H1 (cell line): ENCODE results near the gene HMOX2. TPM values are rescaled to one million over a fixed set of nuclear protein-coding genes. Genes with fewer than 3 reads are reported as not detected.

Source experiments
- CTCF ChIA-PET: fragments of 300-600 bp; sonication (Branson Sonifier 250); formaldehyde crosslinking; loops from one replicate; lab custom pipeline; 2021; ENCODE audit not compliant: partially characterized antibody; lab: Charles Lee
- POLR2A ChIA-PET: fragments of 300-600 bp; sonication (Branson Sonifier 250); formaldehyde crosslinking; loops from one replicate; lab custom pipeline; 2021; ENCODE audit warnings: inconsistent platforms; ENCODE audit not compliant: partially characterized antibody; lab: Charles Lee
- DNase-seq, 2 experiments: peaks; one replicate each; pipeline versions ENCODE4 v3.0.0 to v3.0.0-alpha.2; 2010 to 2022; ENCODE audit warnings: low spot score in 2 of 2, low read depth in 1 of 2, mixed read lengths in 1 of 2
- FAIRE-seq: peaks from 2 replicates; lab custom pipeline; 2011; peaks lifted over from hg19 to GRCh38; lab: Jason Lieb, UNC
- H2AFZ ChIP-seq: 2 replicates; pipeline ENCODE4 v1.8.1; 2012; ENCODE audit warnings: low read length, inconsistent platforms
- H2AK5ac ChIP-seq: 2 replicates; pipeline ENCODE4 v1.6.1; 2013; ENCODE audit warnings: low read depth, low read length
- H2BK120ac ChIP-seq: replicated peaks from 2 replicates; pipeline ENCODE3; 2013; ENCODE audit warnings: low read depth, low read length, inconsistent platforms
- H2BK12ac ChIP-seq: 2 replicates; pipeline ENCODE4 v1.6.1; 2013; ENCODE audit warnings: low read depth, low read length
- H2BK15ac ChIP-seq: 2 replicates; pipeline ENCODE4 v1.6.1; 2013; ENCODE audit warnings: low read length
- H2BK20ac ChIP-seq: 2 replicates; pipeline ENCODE4 v1.6.1; 2013; ENCODE audit warnings: low read length
- H2BK5ac ChIP-seq: 2 replicates; pipeline ENCODE4 v1.6.1; 2013; ENCODE audit warnings: low read depth, low read length
- H3K14ac ChIP-seq: 2 replicates; pipeline ENCODE4 v1.6.1; 2013; ENCODE audit warnings: inconsistent platforms; ENCODE audit not compliant: insufficient read length
- H3K18ac ChIP-seq: 2 replicates; pipeline ENCODE4 v1.6.1; 2013; ENCODE audit warnings: low read length; ENCODE audit errors: extremely low read depth
- H3K23ac ChIP-seq: 2 replicates; pipeline ENCODE4 v1.6.1; 2013; ENCODE audit warnings: inconsistent platforms; ENCODE audit not compliant: insufficient read length
- H3K23me2 ChIP-seq: 2 replicates; pipeline ENCODE4 v1.6.1; 2013; ENCODE audit warnings: low read depth, low read length
- H3K27ac ChIP-seq: 2 replicates; pipeline ENCODE4 v1.6.1; 2011; ENCODE audit warnings: low read depth, low read length, inconsistent platforms
- H3K27me3 ChIP-seq, 4 experiments: replicated peaks in 1 of 4; 1 replicate in 1 of 4; 2 replicates in 3 of 4; pipeline versions ENCODE4 v1.6.1 to v1.8.1; 2011 to 2013; ENCODE audit warnings: low read length in 3 of 4, mild to moderate bottlenecking in 3 of 4, inconsistent platforms in 2 of 4, mixed read lengths in 2 of 4, moderate library complexity in 1 of 4; ENCODE audit not compliant: control insufficient read depth in 3 of 4, insufficient read depth in 3 of 4; ENCODE audit errors: extremely low read depth in 1 of 4
- H3K36me3 ChIP-seq, 4 experiments: 2 replicates each; pipeline versions ENCODE4 v1.6.1 to v1.8.1; 2011 to 2013; ENCODE audit warnings: mild to moderate bottlenecking in 4 of 4, low read length in 3 of 4, moderate library complexity in 2 of 4, control low read depth in 1 of 4, inconsistent platforms in 1 of 4; ENCODE audit not compliant: insufficient read depth in 4 of 4, control insufficient read depth in 2 of 4
- H3K4ac ChIP-seq: replicated peaks from 2 replicates; pipeline ENCODE3; 2013; ENCODE audit warnings: low read length, low read depth, mixed read lengths, inconsistent platforms; ENCODE audit not compliant: insufficient read length
- H3K4me1 ChIP-seq, 4 experiments: replicated peaks in 1 of 4; 1 replicate in 1 of 4; 2 replicates in 3 of 4; pipeline versions ENCODE4 v1.6.1 to v1.8.1; 2011 to 2013; ENCODE audit warnings: low read length in 3 of 4, inconsistent platforms in 2 of 4, mixed read lengths in 1 of 4; ENCODE audit not compliant: insufficient read depth in 4 of 4, control insufficient read depth in 3 of 4
- H3K4me2 ChIP-seq, 2 experiments: 2 replicates each; pipeline versions ENCODE4 v1.6.1 to v1.8.1; 2011 to 2013; ENCODE audit warnings: low read depth in 2 of 2, low read length in 2 of 2, control low read depth in 1 of 2, inconsistent platforms in 1 of 2, mild to moderate bottlenecking in 1 of 2; ENCODE audit not compliant: insufficient read depth in 1 of 2
- H3K4me3 ChIP-seq, 4 experiments: fragments of 200-600, 300-600 bp in 1 of 4; sonication (generic), shearing (Covaris generic), sonication (Bioruptor Twin) in 1 of 4; 2 replicates each; pipeline versions ENCODE4 v1.5.1 to v1.8.1; 2011 to 2016; ENCODE audit warnings: low read length in 4 of 4, low read depth in 3 of 4, control low read depth in 2 of 4, inconsistent platforms in 2 of 4, mild to moderate bottlenecking in 2 of 4, mixed read lengths in 1 of 4, moderate library complexity in 1 of 4; ENCODE audit not compliant: insufficient read depth in 2 of 4; ENCODE audit errors: extremely low read depth in 1 of 4
- H3K56ac ChIP-seq: replicated peaks from 2 replicates; pipeline ENCODE3; 2013; ENCODE audit warnings: low read depth, mild to moderate bottlenecking, mixed read lengths, low read length, inconsistent platforms; ENCODE audit not compliant: insufficient read length
- H3K79me1 ChIP-seq: 2 replicates; pipeline ENCODE4 v1.6.1; 2013; ENCODE audit warnings: low read depth, low read length, control low read depth
- H3K79me2 ChIP-seq, 2 experiments: 2 replicates each; pipeline versions ENCODE4 v1.6.1 to v1.8.1; 2012 to 2013; ENCODE audit warnings: low read length in 2 of 2, mild to moderate bottlenecking in 2 of 2, inconsistent platforms in 1 of 2; ENCODE audit not compliant: insufficient read depth in 2 of 2, control insufficient read depth in 1 of 2
- H3K9ac ChIP-seq, 4 experiments: replicated peaks in 1 of 4; 1 replicate in 1 of 4; 2 replicates in 3 of 4; pipeline versions ENCODE4 v1.6.1 to v1.8.1; 2011 to 2013; ENCODE audit warnings: low read depth in 3 of 4, low read length in 3 of 4, control low read depth in 2 of 4, mild to moderate bottlenecking in 2 of 4, moderate library complexity in 2 of 4, inconsistent platforms in 1 of 4; ENCODE audit errors: extremely low read depth in 1 of 4
- H3K9me3 ChIP-seq, 2 experiments: 2 replicates each; pipeline versions ENCODE4 v1.6.1 to v1.8.1; 2012 to 2013; ENCODE audit warnings: mild to moderate bottlenecking in 2 of 2, moderate library complexity in 2 of 2, control low read depth in 1 of 2, inconsistent platforms in 1 of 2, low read depth in 1 of 2, low read length in 1 of 2, mixed read lengths in 1 of 2; ENCODE audit not compliant: insufficient read depth in 2 of 2
- H4K20me1 ChIP-seq, 2 experiments: replicated peaks in 1 of 2; 2 replicates each; pipeline versions ENCODE3 to v1.8.1; 2011 to 2013; ENCODE audit warnings: inconsistent platforms in 2 of 2, low read length in 2 of 2, mild to moderate bottlenecking in 1 of 2; ENCODE audit not compliant: insufficient read depth in 2 of 2, control insufficient read depth in 1 of 2
- H4K5ac ChIP-seq: 2 replicates; pipeline ENCODE4 v1.6.1; 2013; ENCODE audit warnings: low read length, low read depth, mixed read lengths, inconsistent platforms; ENCODE audit not compliant: insufficient read length
- H4K8ac ChIP-seq: 2 replicates; pipeline ENCODE4 v1.8.0; 2013; ENCODE audit warnings: mild to moderate bottlenecking, moderate library complexity, low read length, inconsistent platforms; ENCODE audit not compliant: insufficient read depth; ENCODE audit errors: extremely low read depth
- H4K91ac ChIP-seq: replicated peaks from 2 replicates; pipeline ENCODE3; 2013; ENCODE audit warnings: low read length, mixed read lengths, inconsistent platforms; ENCODE audit not compliant: insufficient read length
- MAX ChIP-seq: IDR thresholded peaks from 2 replicates; pipeline ENCODE4 v1.6.1; 2012; ENCODE audit warnings: inconsistent platforms
- TEAD4 ChIP-seq: IDR thresholded peaks from 2 replicates; pipeline ENCODE4 v1.6.1; 2012; ENCODE audit warnings: low read depth, low read length, inconsistent platforms, mixed read lengths
- WGBS, 2 experiments: shearing (Covaris generic) in 1 of 2; methylation state at CpG; one replicate each; pipeline versions ENCODE4 v1.1.6 to v1.1.7; 2013 to 2015; ENCODE audit warnings: low lambda C conversion rate in 2 of 2, mixed read lengths in 2 of 2, inconsistent platforms in 1 of 2, low coverage in 1 of 2, missing lambda C conversion rate in 1 of 2; ENCODE audit not compliant: insufficient replicate concordance in 2 of 2, insufficient coverage in 1 of 2, insufficient read length in 1 of 2; ENCODE audit errors: extremely low coverage in 1 of 2, missing lambda C conversion rate in 1 of 2; 5-methylcytosine and 5-hydroxymethylcytosine counted together
- polyA plus RNA-seq, 7 experiments: library from polyadenylated mRNA; depleted of rRNA in 3 of 7; stranded (reverse) in 5 of 7; unstranded in 2 of 7; fragments of >200 nt in 5 of 7; fragments of 200-250 nt in 2 of 7; gene quantifications; 1 replicate in 5 of 7; 2 replicates in 1 of 7; 4 replicates in 1 of 7; pipeline versions ENCODE4 v1.2.1 to v1.2.3, GENCODE V29; 2011 to 2013; ENCODE audit warnings: missing spikeins in 2 of 7, mixed read lengths in 2 of 7
- total RNA-seq: library from RNA; stranded (reverse); fragmentation: NEBNext Ultra II Directional; extraction: Animal tissue kit (Norgen Biotek cat#: 25700); gene quantifications from 2 replicates; pipeline ENCODE4 v1.2.1, GENCODE V29; 2021

The HMOX2 gene
- total and polyA plus RNA-seq, 2 of the 8 experiments (the other 6 are each of a cell fraction or from before 2014, with no cell fraction given): 36.5 to 48.4 TPM

- H3K4me2 ChIP-seq: peak overlapping the region in 1 of 2 experiments; percentile 10; a peak in 1 of 4 replicates
- ChIA-PET CTCF (interaction anchor here (1.1 to 35.4 kb wide), 6 partner anchors 13 to 102 kb away, joined by 3 to 968 read pairs (median 23); partner anchors contain the start of genes C16orf96, CDIP1 and MGRN1), POLR2A (interaction anchor here (0.7 to 1.9 kb wide), 9 partner anchors 13 to 94 kb away, joined by 3 to 6 read pairs (median 3); partner anchors contain the start of gene CDIP1)
- H2BK12ac ChIP-seq: peak overlapping the region; percentile 77; the same call in 1 of the 2 replicates
- peak overlapping the region; percentile 57 for H4K91ac ChIP-seq
- peak overlapping the region; percentile 13; the same call in 1 of the 2 replicates for H3K27ac ChIP-seq
- no peak for TF ChIP-seq TEAD4
- 0 out of 2 replicates have a peak, but pooled peaks have one; percentile 37 for TF ChIP-seq MAX
- H2AFZ ChIP-seq: no peak overlapping the region
- no peak overlapping the region; a peak in 2 of 7 replicates for H3K9ac ChIP-seq
- DNase-seq: peak in 1 of 2 experiments; percentile 62
- H3K9me3 ChIP-seq: no peaks in the 10 kb centered on the region
- peak overlapping the region; percentile 52; the same call in 1 of the 2 replicates for H2BK20ac ChIP-seq
- H2BK15ac ChIP-seq: peak overlapping the region; percentile 95; the same call in 1 of the 2 replicates
- peaks cover 0 to 21% (median 16%) of the 10 kb centered on the region in 4 experiments; a peak in 6 of 7 replicates for H3K4me1 ChIP-seq
- peaks cover 5% of the 10 kb centered on the region for H3K79me1 ChIP-seq
- H4K20me1 ChIP-seq: peaks cover 4 to 11% of the 10 kb centered on the region in 2 experiments
- peak overlapping the region; percentile 37; the same call in 1 of the 2 replicates for H2BK5ac ChIP-seq
- peak overlapping the region; percentile 17; the same call in 1 of the 2 replicates for H3K18ac ChIP-seq
- no peak overlapping the region for H3K14ac ChIP-seq
- WGBS, 2 experiments: 73% methylated on average over 8 of the region's 8 CpGs; no CpG with 5 or more reads in 1 of the 2 experiments
- no peaks in the 10 kb centered on the region for H3K36me3 ChIP-seq
- H3K56ac ChIP-seq: no peak overlapping the region
- H2AK5ac ChIP-seq: peak overlapping the region; percentile 47; the same call in 1 of the 2 replicates
- peaks cover 3 to 8% of the 10 kb centered on the region in 2 experiments; a peak in 1 of 4 replicates for H3K79me2 ChIP-seq
- H3K23ac ChIP-seq: no peak overlapping the region
- H3K4ac ChIP-seq: no peak overlapping the region
- no peak overlapping the region; the same call in 1 of the 2 replicates for H4K8ac ChIP-seq
- no peaks in the 10 kb centered on the region for H3K23me2 ChIP-seq
- no peak overlapping the region for H2BK120ac ChIP-seq
- H4K5ac ChIP-seq: no peak overlapping the region
- no peak for FAIRE-seq
- no peaks in the 10 kb centered on the region for H3K27me3 ChIP-seq
- no peak overlapping the region for H3K4me3 ChIP-seq
Measured at GRCh38 chr16:4522051-4522581, 45.9 kb downstream of the HMOX2 start.
